SK-N-SH (cell line): Measurements from ENCODE around the gene MRAP. TPM values are rescaled to one million over a fixed set of nuclear protein-coding genes. Genes with fewer than 3 reads are reported as not detected.
A peak's percentile ranks its signal among the peaks of the same experiment; 100 is the strongest.

Source experiments
- CTCF ChIA-PET: fragments of 300-600, 350-600 bp; formaldehyde crosslinking; extraction: SDS; loops from one replicate; lab custom pipeline; 2021; lab: Yijun Ruan, JAX
- POLR2A ChIA-PET: fragments of 350-600 bp; sonication (Branson Sonifier 250); formaldehyde crosslinking; extraction: SDS; loops from one replicate; lab custom pipeline; 2020; ENCODE audit warnings: antibody characterized with exemption, inconsistent platforms; lab: Yijun Ruan, JAX
- DNase-seq: peaks from one replicate; pipeline ENCODE4 v3.0.0; 2012
- H2AFZ ChIP-seq: fragments of 200-600 bp; sonication (generic); 2 replicates; pipeline ENCODE4 v1.8.1; 2016; ENCODE audit warnings: antibody characterized with exemption, mild to moderate bottlenecking, low read depth
- H3F3A ChIP-seq: fragments of 200-600 bp; sonication (generic); replicated peaks from 2 replicates; pipeline ENCODE3; 2016; ENCODE audit warnings: antibody characterized with exemption, mild to moderate bottlenecking; ENCODE audit not compliant: insufficient read depth
- H3K27ac ChIP-seq, 2 experiments: fragments of 200-500 bp in 1 of 2; fragments of 200-600 bp in 1 of 2; sonication (Bioruptor generic) in 1 of 2; sonication (generic), shearing (Covaris generic) in 1 of 2; 2 replicates each; pipeline versions ENCODE4 v1.5.1 to v1.6.1; 2014 to 2016; ENCODE audit warnings: low read depth in 2 of 2, inconsistent platforms in 1 of 2, low read length in 1 of 2, mild to moderate bottlenecking in 1 of 2, mixed read lengths in 1 of 2
- H3K27me3 ChIP-seq: fragments of 200-600 bp; sonication (generic), shearing (Covaris generic); 2 replicates; pipeline ENCODE4 v1.6.1; 2016; ENCODE audit warnings: mixed run types; ENCODE audit not compliant: insufficient read depth
- H3K36me3 ChIP-seq, 2 experiments: fragments of 200-500 bp in 1 of 2; fragments of 200-600 bp in 1 of 2; sonication (Bioruptor generic) in 1 of 2; sonication (generic) in 1 of 2; replicated peaks in 1 of 2; 2 replicates each; pipeline versions ENCODE3 to v1.5.1; 2014 to 2016; ENCODE audit warnings: low read length in 1 of 2, mild to moderate bottlenecking in 1 of 2; ENCODE audit not compliant: insufficient read depth in 2 of 2, control insufficient read depth in 1 of 2
- H3K4me1 ChIP-seq, 2 experiments: fragments of 200-500 bp in 1 of 2; fragments of 200-600 bp in 1 of 2; sonication (Bioruptor generic) in 1 of 2; sonication (generic), shearing (Covaris generic) in 1 of 2; 2 replicates each; pipeline versions ENCODE4 v1.5.1 to v1.6.1; 2014 to 2016; ENCODE audit warnings: low read depth in 1 of 2, low read length in 1 of 2, mixed run types in 1 of 2; ENCODE audit not compliant: insufficient read depth in 2 of 2, control insufficient read depth in 1 of 2
- H3K4me2 ChIP-seq: fragments of 200-600 bp; sonication (generic), shearing (Covaris generic); 2 replicates; pipeline ENCODE4 v1.6.1; 2017; ENCODE audit warnings: mixed run types
- H3K4me3 ChIP-seq, 2 experiments: fragments of 200-500 bp in 1 of 2; fragments of 200-600 bp in 1 of 2; sonication (Bioruptor generic) in 1 of 2; sonication (generic), shearing (Covaris generic) in 1 of 2; 2 replicates each; pipeline versions ENCODE4 v1.5.1 to v1.8.1; 2014 to 2016; ENCODE audit warnings: low read depth in 2 of 2, inconsistent platforms in 1 of 2, low read length in 1 of 2, mild to moderate bottlenecking in 1 of 2, mixed read lengths in 1 of 2, moderate library complexity in 1 of 2
- H3K79me2 ChIP-seq: fragments of 200-600 bp; sonication (generic); 2 replicates; pipeline ENCODE4 v1.8.1; 2017; ENCODE audit warnings: mild to moderate bottlenecking; ENCODE audit not compliant: insufficient read depth
- H3K9ac ChIP-seq: fragments of 200-600 bp; sonication (generic); 2 replicates; pipeline ENCODE4 v1.6.1; 2017; ENCODE audit warnings: mixed run types
- H3K9me2 ChIP-seq: fragments of 200-600 bp; sonication (generic); 2 replicates; pipeline ENCODE4 v1.6.1; 2017; ENCODE audit warnings: mixed run types
- H3K9me3 ChIP-seq: fragments of 200-600 bp; sonication (generic); 2 replicates; pipeline ENCODE4 v1.6.1; 2017; ENCODE audit warnings: mixed run types, mild to moderate bottlenecking, moderate library complexity
- H4K20me1 ChIP-seq: fragments of 200-600 bp; sonication (generic); 2 replicates; pipeline ENCODE4 v1.6.1; 2017; ENCODE audit warnings: mild to moderate bottlenecking, mixed run types; ENCODE audit not compliant: insufficient read depth
- EZH2phosphoT487 ChIP-seq: fragments of 200-600 bp; sonication (generic); IDR thresholded peaks from 2 replicates; pipeline ENCODE4 v1.6.1; 2017; ENCODE audit warnings: low read depth, mixed run types, mild to moderate bottlenecking, antibody characterized with exemption, moderate library complexity, borderline replicate concordance
- MAX ChIP-seq: IDR thresholded peaks from 2 replicates; pipeline ENCODE4 v1.4.0; 2012; ENCODE audit warnings: low read depth
- MXI1 ChIP-seq: IDR thresholded peaks from 2 replicates; pipeline ENCODE4 v1.6.1; 2012; ENCODE audit warnings: mild to moderate bottlenecking, low read depth, low read length, improper control_type of control experiment
- NFIC ChIP-seq: IDR thresholded peaks from 2 replicates; pipeline ENCODE4 v1.4.0; 2012; ENCODE audit warnings: borderline replicate concordance
- RAD21 ChIP-seq: IDR thresholded peaks from 2 replicates; pipeline ENCODE4 v1.6.1; 2012; ENCODE audit warnings: mild to moderate bottlenecking, low read length
- RCOR1 ChIP-seq: fragments of 150-350 bp; IDR thresholded peaks from 2 replicates; pipeline ENCODE4 v1.6.1; 2017; ENCODE audit warnings: antibody characterized with exemption, low read length
- REST ChIP-seq: IDR thresholded peaks from 2 replicates; pipeline ENCODE4 v1.6.1; 2012; ENCODE audit warnings: mild to moderate bottlenecking, low read depth, low read length, moderate library complexity
- RFX5 ChIP-seq: IDR thresholded peaks from 2 replicates; pipeline ENCODE4 v1.6.1; 2012; ENCODE audit warnings: mild to moderate bottlenecking, improper control_type of control experiment, low read length
- SMC3 ChIP-seq: IDR thresholded peaks from 2 replicates; pipeline ENCODE4 v1.6.1; 2012; ENCODE audit warnings: low read depth, low read length, improper control_type of control experiment
- TAF1 ChIP-seq: IDR thresholded peaks from 2 replicates; pipeline ENCODE4 v1.6.1; 2012; ENCODE audit warnings: low read depth, mild to moderate bottlenecking, low read length, moderate library complexity, borderline replicate concordance
- TCF12 ChIP-seq: IDR thresholded peaks from 2 replicates; pipeline ENCODE4 v1.4.0; 2012
- TEAD4 ChIP-seq: IDR thresholded peaks from 2 replicates; pipeline ENCODE4 v1.4.0; 2012; ENCODE audit warnings: mild to moderate bottlenecking, borderline replicate concordance; ENCODE audit not compliant: insufficient read depth
- USF1 ChIP-seq: IDR thresholded peaks from 2 replicates; pipeline ENCODE4 v1.4.0; 2012; ENCODE audit warnings: low read depth, borderline replicate concordance
- ZBTB33 ChIP-seq: IDR thresholded peaks from 2 replicates; pipeline ENCODE4 v1.4.0; 2012; ENCODE audit warnings: low read depth, borderline replicate concordance
- WGBS: methylation state at CpG from one replicate; pipeline ENCODE4 v1.1.6; 2017; ENCODE audit warnings: low lambda C conversion rate; 5-methylcytosine and 5-hydroxymethylcytosine counted together
- polyA plus RNA-seq, 3 experiments: library from polyadenylated mRNA; depleted of rRNA; stranded (reverse); fragments of >200 nt; gene quantifications; 2 replicates each; pipeline ENCODE4 v1.2.3, GENCODE V29; 2012

The MRAP gene
- polyA plus RNA-seq, 1 of the 3 experiments (the other 2 are of a cell fraction): not detected

GRCh38 chr21:32353002-32353711 lies 54.5 kb downstream of the MRAP start:
- no peaks in the 10 kb centered on the region for H4K20me1 ChIP-seq
- H3K4me1 ChIP-seq: peaks cover 0 to 10% of the 10 kb centered on the region in 2 experiments; a peak in 1 of 4 replicates
- ChIA-PET POLR2A (no interaction called here), CTCF (interaction anchor here (0.9 kb wide), 1 partner anchor 567 kb away, joined by 3 read pairs; no protein-coding TSS in a partner anchor)
- peaks cover 63 to 92% of the 10 kb centered on the region in 2 experiments for H3K36me3 ChIP-seq
- H3K9ac ChIP-seq: no peak overlapping the region
- no peak overlapping the region for H2AFZ ChIP-seq
- no peaks in the 10 kb centered on the region for H3K9me2 ChIP-seq
- no peak overlapping the region for H3K4me2 ChIP-seq
- no peak for TF ChIP-seq REST
- TF ChIP-seq, all 33 proteins: peak for 0
- H3K79me2 ChIP-seq: peaks cover 22% of the 10 kb centered on the region; the same call in 1 of the 2 replicates
- no peaks in the 10 kb centered on the region for H3K27me3 ChIP-seq
- DNase-seq: no peak
- H3K27ac ChIP-seq: peak overlapping the region in 1 of 2 experiments; percentile 50; a peak in 2 of 4 replicates
- H3F3A ChIP-seq: peaks cover 3% of the 10 kb centered on the region
- H3K9me3 ChIP-seq: no peaks in the 10 kb centered on the region
- no peak overlapping the region for H3K4me3 ChIP-seq
- 89% methylated on average over 6 of the region's 8 CpGs for WGBS

- Histone ChIP-seq H3K36me3 (peaks cover 71 to 95% of the 10 kb centered on the region in 2 experiments), H3K4me3 (no peak overlapping the region), H4K20me1 (no peaks in the 10 kb centered on the region), H3K9me2 (no peaks in the 10 kb centered on the region), H3K9ac (no peak overlapping the region), H3K27me3 (no peaks in the 10 kb centered on the region), H3K27ac (no peak overlapping the region), H3K9me3 (no peaks in the 10 kb centered on the region), H3K79me2 (peaks cover 22% of the 10 kb centered on the region; the same call in 1 of the 2 replicates), H2AFZ (no peak overlapping the region), H3K4me1 (peaks cover 0 to 10% of the 10 kb centered on the region in 2 experiments; a peak in 1 of 4 replicates), H3F3A (peaks cover 3% of the 10 kb centered on the region), H3K4me2 (no peak overlapping the region)
- TF ChIP-seq EZH2phosphoT487: no peak
- no peak for TF ChIP-seq NFIC
- TF ChIP-seq USF1: no peak
- no peak for TF ChIP-seq TEAD4
- TF ChIP-seq TAF1: no peak
- TF ChIP-seq SMC3: no peak
- TF ChIP-seq RCOR1: no peak
- no peak for TF ChIP-seq MXI1
- no peak for TF ChIP-seq TCF12
- no peak for TF ChIP-seq RAD21
- no peak for TF ChIP-seq RFX5
- TF ChIP-seq ZBTB33: no peak
- TF ChIP-seq MAX: no peak
- WGBS: 91% methylated on average over 1 of the region's 1 CpG
- POLR2A ChIA-PET: no interaction called here
- DNase-seq: no peak
- CTCF ChIA-PET: interaction anchor here (1.2 to 1.3 kb wide), 2 partner anchors 46 to 244 kb away, joined by 3 to 4 read pairs; no protein-coding TSS in a partner anchor
These were observed 58.3 kb downstream of the MRAP start for GRCh38 chr21:32356874-32357395.
